Panc1 (cell line): ENCODE data around the gene PTPRE.

Source experiments
- TCF7L2 ChIP-seq: IDR thresholded peaks from 2 replicates; pipeline ENCODE4 v1.6.1; 2011; ENCODE audit warnings: mild to moderate bottlenecking, low read depth, low read length, inconsistent platforms
- TF ChIP-seq, protein P1 (sequence below), 2 experiments: IDR thresholded peaks; 2 replicates each; pipeline ENCODE4 v1.6.1; 2011 to 2012; ENCODE audit warnings: low read depth in 2 of 2, control low read depth in 1 of 2, low read length in 1 of 2, mild to moderate bottlenecking in 1 of 2, moderate library complexity in 1 of 2; ENCODE audit not compliant: insufficient read depth in 1 of 2
- TF ChIP-seq, protein P2 (sequence below): fragments of 450-650 bp; IDR thresholded peaks from 2 replicates; pipeline ENCODE4 v1.5.1; 2017; ENCODE audit warnings: mild to moderate bottlenecking

DNA sequence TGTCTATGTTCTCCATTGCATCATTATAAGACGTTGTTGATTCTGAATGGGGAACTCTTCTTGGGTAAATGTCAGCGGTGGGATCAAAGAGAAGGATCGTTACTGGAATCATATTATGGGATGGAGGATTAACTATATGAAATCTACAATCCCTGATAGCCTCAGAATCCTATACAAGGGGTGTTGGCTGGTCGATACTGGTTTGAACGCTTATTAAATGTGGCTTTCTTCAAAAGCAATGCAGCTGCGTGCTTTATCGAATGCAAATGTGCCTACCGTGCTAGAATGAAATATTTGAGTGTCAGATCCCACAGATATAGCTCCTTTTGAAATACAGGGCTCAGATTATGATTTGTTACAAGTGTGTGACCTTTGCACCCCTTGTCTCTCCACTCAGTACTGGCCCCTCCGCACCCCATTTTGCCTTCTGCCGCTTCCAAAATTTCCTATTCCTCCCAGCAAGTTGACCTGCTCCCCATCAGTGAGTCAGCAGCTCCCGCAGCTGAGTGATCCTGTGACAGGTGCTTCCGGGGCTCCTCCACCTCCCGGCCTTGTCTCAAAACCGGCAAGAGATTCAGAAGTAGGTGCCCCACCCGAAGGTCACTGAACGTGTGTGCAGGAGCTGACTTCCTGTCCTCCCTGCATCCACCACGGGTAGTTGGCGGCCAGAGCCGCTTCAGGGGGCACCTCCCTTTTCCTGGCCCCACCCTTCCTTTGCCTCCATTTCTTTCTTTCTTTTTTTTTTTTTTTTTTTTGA lies 76.6 kb downstream of the PTPRE start:
- TF ChIP-seq TCF7L2, result peak; percentile 47; the same call in 1 of the 2 replicates
- TF ChIP-seq, protein P1, sequence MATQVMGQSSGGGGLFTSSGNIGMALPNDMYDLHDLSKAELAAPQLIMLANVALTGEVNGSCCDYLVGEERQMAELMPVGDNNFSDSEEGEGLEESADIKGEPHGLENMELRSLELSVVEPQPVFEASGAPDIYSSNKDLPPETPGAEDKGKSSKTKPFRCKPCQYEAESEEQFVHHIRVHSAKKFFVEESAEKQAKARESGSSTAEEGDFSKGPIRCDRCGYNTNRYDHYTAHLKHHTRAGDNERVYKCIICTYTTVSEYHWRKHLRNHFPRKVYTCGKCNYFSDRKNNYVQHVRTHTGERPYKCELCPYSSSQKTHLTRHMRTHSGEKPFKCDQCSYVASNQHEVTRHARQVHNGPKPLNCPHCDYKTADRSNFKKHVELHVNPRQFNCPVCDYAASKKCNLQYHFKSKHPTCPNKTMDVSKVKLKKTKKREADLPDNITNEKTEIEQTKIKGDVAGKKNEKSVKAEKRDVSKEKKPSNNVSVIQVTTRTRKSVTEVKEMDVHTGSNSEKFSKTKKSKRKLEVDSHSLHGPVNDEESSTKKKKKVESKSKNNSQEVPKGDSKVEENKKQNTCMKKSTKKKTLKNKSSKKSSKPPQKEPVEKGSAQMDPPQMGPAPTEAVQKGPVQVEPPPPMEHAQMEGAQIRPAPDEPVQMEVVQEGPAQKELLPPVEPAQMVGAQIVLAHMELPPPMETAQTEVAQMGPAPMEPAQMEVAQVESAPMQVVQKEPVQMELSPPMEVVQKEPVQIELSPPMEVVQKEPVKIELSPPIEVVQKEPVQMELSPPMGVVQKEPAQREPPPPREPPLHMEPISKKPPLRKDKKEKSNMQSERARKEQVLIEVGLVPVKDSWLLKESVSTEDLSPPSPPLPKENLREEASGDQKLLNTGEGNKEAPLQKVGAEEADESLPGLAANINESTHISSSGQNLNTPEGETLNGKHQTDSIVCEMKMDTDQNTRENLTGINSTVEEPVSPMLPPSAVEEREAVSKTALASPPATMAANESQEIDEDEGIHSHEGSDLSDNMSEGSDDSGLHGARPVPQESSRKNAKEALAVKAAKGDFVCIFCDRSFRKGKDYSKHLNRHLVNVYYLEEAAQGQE (IDR thresholded peaks at IDR 0.05; ENCODE audit: insufficient read depth in 1 of 2, low read depth in 2 of 2, low read length in 1 of 2), result no peak
- TF ChIP-seq, protein P2, sequence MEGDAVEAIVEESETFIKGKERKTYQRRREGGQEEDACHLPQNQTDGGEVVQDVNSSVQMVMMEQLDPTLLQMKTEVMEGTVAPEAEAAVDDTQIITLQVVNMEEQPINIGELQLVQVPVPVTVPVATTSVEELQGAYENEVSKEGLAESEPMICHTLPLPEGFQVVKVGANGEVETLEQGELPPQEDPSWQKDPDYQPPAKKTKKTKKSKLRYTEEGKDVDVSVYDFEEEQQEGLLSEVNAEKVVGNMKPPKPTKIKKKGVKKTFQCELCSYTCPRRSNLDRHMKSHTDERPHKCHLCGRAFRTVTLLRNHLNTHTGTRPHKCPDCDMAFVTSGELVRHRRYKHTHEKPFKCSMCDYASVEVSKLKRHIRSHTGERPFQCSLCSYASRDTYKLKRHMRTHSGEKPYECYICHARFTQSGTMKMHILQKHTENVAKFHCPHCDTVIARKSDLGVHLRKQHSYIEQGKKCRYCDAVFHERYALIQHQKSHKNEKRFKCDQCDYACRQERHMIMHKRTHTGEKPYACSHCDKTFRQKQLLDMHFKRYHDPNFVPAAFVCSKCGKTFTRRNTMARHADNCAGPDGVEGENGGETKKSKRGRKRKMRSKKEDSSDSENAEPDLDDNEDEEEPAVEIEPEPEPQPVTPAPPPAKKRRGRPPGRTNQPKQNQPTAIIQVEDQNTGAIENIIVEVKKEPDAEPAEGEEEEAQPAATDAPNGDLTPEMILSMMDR, result no peak
